SK-N-SH (cell line): ENCODE results near the gene SHMT2. TPM values are rescaled to one million over a fixed set of nuclear protein-coding genes. Genes with fewer than 3 reads are reported as not detected.

ENCODE experiments used
- CTCF ChIA-PET: fragments of 300-600, 350-600 bp; formaldehyde crosslinking; extraction: SDS; loops from one replicate; lab custom pipeline; 2021; lab: Yijun Ruan, JAX
- POLR2A ChIA-PET: fragments of 350-600 bp; sonication (Branson Sonifier 250); formaldehyde crosslinking; extraction: SDS; loops from one replicate; lab custom pipeline; 2020; ENCODE audit warnings: antibody characterized with exemption, inconsistent platforms; lab: Yijun Ruan, JAX
- DNase-seq: peaks from one replicate; pipeline ENCODE4 v3.0.0; 2012
- H2AFZ ChIP-seq: fragments of 200-600 bp; sonication (generic); 2 replicates; pipeline ENCODE4 v1.8.1; 2016; ENCODE audit warnings: antibody characterized with exemption, mild to moderate bottlenecking, low read depth
- H3F3A ChIP-seq: fragments of 200-600 bp; sonication (generic); replicated peaks from 2 replicates; pipeline ENCODE3; 2016; ENCODE audit warnings: antibody characterized with exemption, mild to moderate bottlenecking; ENCODE audit not compliant: insufficient read depth
- H3K27ac ChIP-seq, 2 experiments: fragments of 200-500 bp in 1 of 2; fragments of 200-600 bp in 1 of 2; sonication (Bioruptor generic) in 1 of 2; sonication (generic), shearing (Covaris generic) in 1 of 2; 2 replicates each; pipeline versions ENCODE4 v1.5.1 to v1.6.1; 2014 to 2016; ENCODE audit warnings: low read depth in 2 of 2, inconsistent platforms in 1 of 2, low read length in 1 of 2, mild to moderate bottlenecking in 1 of 2, mixed read lengths in 1 of 2
- H3K27me3 ChIP-seq: fragments of 200-600 bp; sonication (generic), shearing (Covaris generic); 2 replicates; pipeline ENCODE4 v1.6.1; 2016; ENCODE audit warnings: mixed run types; ENCODE audit not compliant: insufficient read depth
- H3K36me3 ChIP-seq, 2 experiments: fragments of 200-500 bp in 1 of 2; fragments of 200-600 bp in 1 of 2; sonication (Bioruptor generic) in 1 of 2; sonication (generic) in 1 of 2; replicated peaks in 1 of 2; 2 replicates each; pipeline versions ENCODE3 to v1.5.1; 2014 to 2016; ENCODE audit warnings: low read length in 1 of 2, mild to moderate bottlenecking in 1 of 2; ENCODE audit not compliant: insufficient read depth in 2 of 2, control insufficient read depth in 1 of 2
- H3K4me1 ChIP-seq, 2 experiments: fragments of 200-500 bp in 1 of 2; fragments of 200-600 bp in 1 of 2; sonication (Bioruptor generic) in 1 of 2; sonication (generic), shearing (Covaris generic) in 1 of 2; 2 replicates each; pipeline versions ENCODE4 v1.5.1 to v1.6.1; 2014 to 2016; ENCODE audit warnings: low read depth in 1 of 2, low read length in 1 of 2, mixed run types in 1 of 2; ENCODE audit not compliant: insufficient read depth in 2 of 2, control insufficient read depth in 1 of 2
- H3K4me2 ChIP-seq: fragments of 200-600 bp; sonication (generic), shearing (Covaris generic); 2 replicates; pipeline ENCODE4 v1.6.1; 2017; ENCODE audit warnings: mixed run types
- H3K4me3 ChIP-seq, 2 experiments: fragments of 200-500 bp in 1 of 2; fragments of 200-600 bp in 1 of 2; sonication (Bioruptor generic) in 1 of 2; sonication (generic), shearing (Covaris generic) in 1 of 2; 2 replicates each; pipeline versions ENCODE4 v1.5.1 to v1.8.1; 2014 to 2016; ENCODE audit warnings: low read depth in 2 of 2, inconsistent platforms in 1 of 2, low read length in 1 of 2, mild to moderate bottlenecking in 1 of 2, mixed read lengths in 1 of 2, moderate library complexity in 1 of 2
- H3K79me2 ChIP-seq: fragments of 200-600 bp; sonication (generic); 2 replicates; pipeline ENCODE4 v1.8.1; 2017; ENCODE audit warnings: mild to moderate bottlenecking; ENCODE audit not compliant: insufficient read depth
- H3K9ac ChIP-seq: fragments of 200-600 bp; sonication (generic); 2 replicates; pipeline ENCODE4 v1.6.1; 2017; ENCODE audit warnings: mixed run types
- H3K9me2 ChIP-seq: fragments of 200-600 bp; sonication (generic); 2 replicates; pipeline ENCODE4 v1.6.1; 2017; ENCODE audit warnings: mixed run types
- H3K9me3 ChIP-seq: fragments of 200-600 bp; sonication (generic); 2 replicates; pipeline ENCODE4 v1.6.1; 2017; ENCODE audit warnings: mixed run types, mild to moderate bottlenecking, moderate library complexity
- H4K20me1 ChIP-seq: fragments of 200-600 bp; sonication (generic); 2 replicates; pipeline ENCODE4 v1.6.1; 2017; ENCODE audit warnings: mild to moderate bottlenecking, mixed run types; ENCODE audit not compliant: insufficient read depth
- ELF1 ChIP-seq: IDR thresholded peaks from 2 replicates; pipeline ENCODE4 v1.4.0; 2012
- GATA2 ChIP-seq: sonication (generic); formaldehyde crosslinking; IDR thresholded peaks from 2 replicates; pipeline ENCODE4 v1.5.0; 2020; ENCODE audit warnings: mild to moderate bottlenecking, missing genetic modification reagents
- NRF1 ChIP-seq: IDR thresholded peaks from 2 replicates; pipeline ENCODE4 v1.6.1; 2012; ENCODE audit warnings: low read depth, mild to moderate bottlenecking, low read length
- REST ChIP-seq: IDR thresholded peaks from 2 replicates; pipeline ENCODE4 v1.6.1; 2012; ENCODE audit warnings: mild to moderate bottlenecking, low read depth, low read length, moderate library complexity
- TAF1 ChIP-seq: IDR thresholded peaks from 2 replicates; pipeline ENCODE4 v1.6.1; 2012; ENCODE audit warnings: low read depth, mild to moderate bottlenecking, low read length, moderate library complexity, borderline replicate concordance
- ZBTB33 ChIP-seq: IDR thresholded peaks from 2 replicates; pipeline ENCODE4 v1.4.0; 2012; ENCODE audit warnings: low read depth, borderline replicate concordance
- WGBS: methylation state at CpG from one replicate; pipeline ENCODE4 v1.1.6; 2017; ENCODE audit warnings: low lambda C conversion rate; 5-methylcytosine and 5-hydroxymethylcytosine counted together
- polyA plus RNA-seq, 3 experiments: library from polyadenylated mRNA; depleted of rRNA; stranded (reverse); fragments of >200 nt; gene quantifications; 2 replicates each; pipeline ENCODE4 v1.2.3, GENCODE V29; 2012

Gene SHMT2
- polyA plus RNA-seq, 1 of the 3 experiments (the other 2 are of a cell fraction), result 204 TPM

- DNase-seq, result peak; percentile 63
- peaks cover 23 to 46% of the 10 kb centered on the region in 2 experiments; a peak in 2 of 4 replicates for H3K4me1 ChIP-seq
- H3K9ac ChIP-seq, result no peak overlapping the region
- peaks cover 17% of the 10 kb centered on the region for H3F3A ChIP-seq
- 12% methylated on average over 5 of the region's 19 CpGs for WGBS
- no peaks in the 10 kb centered on the region for H3K79me2 ChIP-seq
- peak overlapping the region; percentile 58 to 72 for H3K4me3 ChIP-seq
- H3K27me3 ChIP-seq, result peaks cover 19% of the 10 kb centered on the region; the same call in 1 of the 2 replicates
- CTCF ChIA-PET, result interaction anchor here (0.9 to 31.5 kb wide), 17 partner anchors 12 to 230 kb away, joined by 3 to 937 read pairs (median 5); partner anchors contain the start of genes GLI1, INHBE, LRP1 and LRP1-AS
- H4K20me1 ChIP-seq, result no peaks in the 10 kb centered on the region
- H3K9me3 ChIP-seq, result no peaks in the 10 kb centered on the region
- POLR2A ChIA-PET, result interaction anchor here (1.3 to 5.6 kb wide), 5 partner anchors 11 to 129 kb away, joined by 4 to 43 read pairs (median 7); partner anchors contain the start of genes LRP1 and SHMT2
- no peaks in the 10 kb centered on the region for H3K36me3 ChIP-seq
- peak overlapping the region; percentile 71; the same call in 1 of the 2 replicates for H2AFZ ChIP-seq
- no peak overlapping the region for H3K27ac ChIP-seq
- no peaks in the 10 kb centered on the region for H3K9me2 ChIP-seq
- H3K4me2 ChIP-seq, result peak overlapping the region; percentile 96
- TF ChIP-seq REST (no peak), TAF1 (no peak), NRF1 (no peak)
- TF ChIP-seq, all 33 proteins: peak for 0
Observed at GRCh38 chr12:57240926-57241401, 11.5 kb downstream of the SHMT2 start.

GRCh38 chr12:57241402-57242310 lies 12.1 kb downstream of the SHMT2 start:
- TF ChIP-seq GATA2 (CRISPR knock-in tag) (no peak), ZBTB33 (no peak), ELF1 (no peak)
- Histone ChIP-seq H3K4me3 (peak overlapping the region in 1 of 2 experiments; percentile 58; a peak in 2 of 4 replicates), H3K9me2 (no peaks in the 10 kb centered on the region), H3K4me1 (peaks cover 23 to 46% of the 10 kb centered on the region in 2 experiments; a peak in 2 of 4 replicates), H3K79me2 (no peaks in the 10 kb centered on the region), H4K20me1 (no peaks in the 10 kb centered on the region), H3K27me3 (peaks cover 19% of the 10 kb centered on the region; the same call in 1 of the 2 replicates), H3K36me3 (peaks cover 0 to 2% of the 10 kb centered on the region in 2 experiments), H3F3A (peaks cover 17% of the 10 kb centered on the region), H3K27ac (no peak overlapping the region), H3K9me3 (no peaks in the 10 kb centered on the region), H3K9ac (no peak overlapping the region), H3K4me2 (peak overlapping the region; percentile 96; the same call in 1 of the 2 replicates), H2AFZ (no peak overlapping the region)
- CTCF ChIA-PET, result interaction anchor here (0.9 to 31.5 kb wide), 23 partner anchors 11 to 342 kb away, joined by 3 to 937 read pairs (median 8); partner anchors contain the start of genes GLI1, INHBE, LRP1 and LRP1-AS
- POLR2A ChIA-PET, result interaction anchor here (0.5 to 5.6 kb wide), 8 partner anchors 12 to 1271 kb away, joined by 3 to 43 read pairs (median 3); partner anchors contain the start of gene SHMT2
- peak; percentile 57 for DNase-seq
- WGBS, result 24% methylated on average over 38 of the region's 48 CpGs
